ENCODE measurements around the gene PCYT2. TPM values are rescaled to one million over a fixed set of nuclear protein-coding genes. Genes with fewer than 3 reads are reported as not detected.
A peak's percentile ranks its signal among the peaks of the same experiment; 100 is the strongest.

Gene PCYT2
- total RNA-seq, 1 donor: 67.0 TPM

DNA sequence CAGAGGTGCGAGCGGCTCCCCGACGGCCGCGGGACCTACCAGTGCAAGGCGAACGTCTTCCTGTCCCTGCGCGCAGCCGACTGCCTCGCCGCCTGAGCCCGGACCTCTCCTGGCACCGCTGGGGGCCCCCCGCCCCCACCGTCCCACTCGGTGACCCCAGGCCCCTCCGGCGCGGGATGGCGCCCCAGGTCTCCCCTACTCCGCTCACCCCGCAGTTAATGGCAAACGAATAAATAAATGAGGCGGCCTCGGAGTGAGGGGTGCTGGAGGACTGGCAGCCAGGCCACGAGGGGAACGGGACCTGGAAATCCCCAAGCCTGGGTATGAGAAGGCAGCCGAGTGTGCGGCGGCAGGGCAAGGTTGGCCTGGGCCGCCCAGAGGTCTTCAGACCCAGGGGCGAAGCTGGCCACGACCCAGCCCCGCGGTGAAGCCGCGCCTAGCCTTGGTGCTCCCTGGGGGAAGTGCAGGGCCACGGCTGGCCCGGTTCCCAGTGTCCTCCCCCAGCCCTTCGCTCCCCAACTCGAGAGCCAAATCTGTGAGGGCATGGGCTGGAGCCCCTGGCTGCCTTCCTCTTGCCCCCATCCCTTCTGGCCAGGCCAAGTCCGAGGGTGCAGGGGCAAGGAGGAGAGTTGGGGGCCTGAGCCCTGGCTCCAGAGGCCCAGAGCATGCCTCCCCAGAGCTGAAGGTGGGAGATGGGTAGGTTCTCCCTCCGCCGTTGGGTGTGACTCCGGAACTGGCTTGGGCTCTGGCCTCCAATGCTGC is 8.4 kb downstream of the PCYT2 start:
- peak; percentile 83 for DNase-seq (ENCODE audit: insufficient read length, low spot score, missing footprints)
- Histone ChIP-seq H4K20me1 (ENCODE audit: insufficient read depth, low read length) (peaks cover 21% of the 10 kb centered on the region), H3K4me2 (ENCODE audit: insufficient read depth, low read length) (peak overlapping the region; percentile 61), H3K4me1 (ENCODE audit: insufficient read depth, low read length) (peaks cover 14% of the 10 kb centered on the region), H3K79me2 (ENCODE audit: insufficient read depth, low read length) (peaks cover 7% of the 10 kb centered on the region), H3K27me3 (ENCODE audit: insufficient read depth, low read length) (no peaks in the 10 kb centered on the region), H3K9me3 (ENCODE audit: low read depth, low read length) (no peaks in the 10 kb centered on the region), H3K4me3 (ENCODE audit: insufficient read depth, low read length) (peak overlapping the region; percentile 55), H2AFZ (ENCODE audit: low read length) (no peak overlapping the region), H3K36me3 (ENCODE audit: insufficient read depth, low read length) (peaks cover 16% of the 10 kb centered on the region), H3K27ac (ENCODE audit: low read depth, low read length) (no peak overlapping the region)
- TF ChIP-seq, protein P1, sequence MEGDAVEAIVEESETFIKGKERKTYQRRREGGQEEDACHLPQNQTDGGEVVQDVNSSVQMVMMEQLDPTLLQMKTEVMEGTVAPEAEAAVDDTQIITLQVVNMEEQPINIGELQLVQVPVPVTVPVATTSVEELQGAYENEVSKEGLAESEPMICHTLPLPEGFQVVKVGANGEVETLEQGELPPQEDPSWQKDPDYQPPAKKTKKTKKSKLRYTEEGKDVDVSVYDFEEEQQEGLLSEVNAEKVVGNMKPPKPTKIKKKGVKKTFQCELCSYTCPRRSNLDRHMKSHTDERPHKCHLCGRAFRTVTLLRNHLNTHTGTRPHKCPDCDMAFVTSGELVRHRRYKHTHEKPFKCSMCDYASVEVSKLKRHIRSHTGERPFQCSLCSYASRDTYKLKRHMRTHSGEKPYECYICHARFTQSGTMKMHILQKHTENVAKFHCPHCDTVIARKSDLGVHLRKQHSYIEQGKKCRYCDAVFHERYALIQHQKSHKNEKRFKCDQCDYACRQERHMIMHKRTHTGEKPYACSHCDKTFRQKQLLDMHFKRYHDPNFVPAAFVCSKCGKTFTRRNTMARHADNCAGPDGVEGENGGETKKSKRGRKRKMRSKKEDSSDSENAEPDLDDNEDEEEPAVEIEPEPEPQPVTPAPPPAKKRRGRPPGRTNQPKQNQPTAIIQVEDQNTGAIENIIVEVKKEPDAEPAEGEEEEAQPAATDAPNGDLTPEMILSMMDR (IDR thresholded peaks at IDR 0.05; ENCODE audit: extremely low read depth, low read depth, low read length): no peak

DNA sequence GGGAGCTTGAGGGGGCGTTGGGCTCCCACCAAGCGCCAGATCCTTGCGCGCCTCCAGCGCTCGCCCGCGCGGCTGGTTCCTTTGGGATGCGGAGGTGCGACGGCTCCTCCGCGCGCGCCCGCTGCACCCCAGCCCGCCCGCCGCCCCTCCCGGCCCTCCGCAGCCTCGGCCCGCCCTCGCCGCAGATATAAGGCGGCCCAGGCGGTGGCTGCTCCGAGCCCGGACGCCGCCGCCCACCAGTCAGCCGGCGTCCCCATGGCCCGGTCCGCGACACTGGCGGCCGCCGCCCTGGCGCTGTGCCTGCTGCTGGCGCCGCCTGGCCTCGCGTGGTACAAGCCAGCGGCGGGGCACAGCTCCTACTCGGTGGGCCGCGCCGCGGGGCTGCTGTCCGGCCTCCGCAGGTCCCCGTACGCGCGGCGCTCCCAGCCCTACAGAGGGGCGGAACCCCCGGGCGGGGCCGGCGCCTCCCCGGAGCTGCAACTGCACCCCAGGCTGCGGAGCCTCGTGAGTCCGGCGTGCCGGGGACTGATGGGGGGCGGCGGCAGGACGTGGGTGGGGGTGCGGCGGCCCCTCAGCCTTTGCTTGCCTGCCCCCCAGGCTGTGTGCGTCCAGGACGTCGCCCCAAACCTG is 9.1 kb downstream of the PCYT2 start, which contains the start of gene NPB:
Gene NPB, plus strand, starts transcription at position 216 of the 630 bp plus-strand sequence. Its CDS starts 40 bp downstream, at position 256.
- Histone ChIP-seq H3K79me2 (ENCODE audit: insufficient read depth, low read length) (peaks cover 7% of the 10 kb centered on the region), H3K27ac (ENCODE audit: low read depth, low read length) (no peak within 1 kb of the TSS), H3K36me3 (ENCODE audit: insufficient read depth, low read length) (peaks cover 18% of the 10 kb centered on the region), H4K20me1 (ENCODE audit: insufficient read depth, low read length) (peaks cover 24% of the 10 kb centered on the region), H3K27me3 (ENCODE audit: insufficient read depth, low read length) (no peaks in the 10 kb centered on the region), H3K4me2 (ENCODE audit: insufficient read depth, low read length) (peak within 1 kb of the TSS; percentile 61), H2AFZ (ENCODE audit: low read length) (no peak within 1 kb of the TSS), H3K9me3 (ENCODE audit: low read depth, low read length) (no peaks in the 10 kb centered on the region), H3K4me1 (ENCODE audit: insufficient read depth, low read length) (peaks cover 16% of the 10 kb centered on the region), H3K4me3 (ENCODE audit: insufficient read depth, low read length) (peak within 1 kb of the TSS; percentile 55)
- TF ChIP-seq, protein P1 (IDR thresholded peaks at IDR 0.05; ENCODE audit: extremely low read depth, low read depth, low read length): no peak
- peak; percentile 87 for DNase-seq (ENCODE audit: insufficient read length, low spot score, missing footprints)

DNA sequence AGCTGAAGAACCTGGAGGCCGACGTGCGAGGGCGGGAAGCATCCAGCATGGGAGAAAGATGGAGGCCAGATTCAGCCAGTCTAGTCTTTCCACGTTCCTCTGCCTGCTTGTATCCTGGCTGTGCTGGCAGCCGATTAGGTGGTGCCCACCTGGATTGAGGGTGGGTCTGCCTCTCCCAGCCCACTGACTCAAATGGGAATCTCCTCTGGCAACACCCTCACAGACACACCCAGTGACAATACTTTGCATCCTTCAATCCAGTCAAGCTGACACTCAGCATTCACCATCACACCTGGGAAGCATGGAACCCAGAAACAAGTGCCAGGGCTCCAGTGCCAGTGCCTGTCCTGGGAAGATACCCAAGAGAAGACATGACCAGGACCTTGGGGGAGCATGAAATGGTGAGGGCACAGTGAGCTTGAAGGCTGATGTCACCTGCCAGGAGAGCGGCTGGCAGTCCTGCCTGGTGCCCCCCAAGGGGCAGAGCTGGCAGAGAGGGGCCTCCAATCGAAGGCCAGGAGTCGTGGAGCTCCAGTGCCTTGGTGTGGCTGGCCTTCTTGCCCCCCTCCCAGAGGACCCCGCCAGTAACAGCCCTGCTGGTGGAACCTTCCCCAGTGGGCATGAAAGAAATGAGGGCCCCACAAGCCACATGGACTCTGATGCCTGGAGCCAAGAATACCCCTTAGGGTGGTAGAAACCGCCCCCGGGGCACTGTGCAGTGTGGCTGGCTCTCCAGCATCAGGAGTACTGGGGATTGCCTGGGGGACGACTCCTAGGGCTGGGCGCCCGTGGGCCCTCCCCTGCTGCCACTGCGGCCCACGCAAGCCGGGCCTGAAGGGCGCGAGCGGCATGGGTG is 9.8 kb downstream of the PCYT2 start:
- Histone ChIP-seq H3K4me1 (ENCODE audit: insufficient read depth, low read length) (peaks cover 16% of the 10 kb centered on the region), H3K36me3 (ENCODE audit: insufficient read depth, low read length) (peaks cover 22% of the 10 kb centered on the region), H3K27me3 (ENCODE audit: insufficient read depth, low read length) (no peaks in the 10 kb centered on the region), H2AFZ (ENCODE audit: low read length) (no peak overlapping the region), H3K79me2 (ENCODE audit: insufficient read depth, low read length) (peaks cover 7% of the 10 kb centered on the region), H3K27ac (ENCODE audit: low read depth, low read length) (no peak overlapping the region), H3K4me3 (ENCODE audit: insufficient read depth, low read length) (peak overlapping the region; percentile 55), H3K9me3 (ENCODE audit: low read depth, low read length) (no peaks in the 10 kb centered on the region), H4K20me1 (ENCODE audit: insufficient read depth, low read length) (peaks cover 24% of the 10 kb centered on the region), H3K4me2 (ENCODE audit: insufficient read depth, low read length) (peak overlapping the region; percentile 61)
- peak; percentile 84 for DNase-seq (ENCODE audit: insufficient read length, low spot score, missing footprints)
- TF ChIP-seq, protein P1 (IDR thresholded peaks at IDR 0.05; ENCODE audit: extremely low read depth, low read depth, low read length): no peak

Data from osteoblast (primary cell).